DMS153 treated with DMSO at 0.1 percent for 48 hours (cell line): Measurements from ENCODE around the gene SCGB2A2.

ENCODE experiments used
- DNase-seq: peaks from one replicate; lab custom pipeline; 2025; ENCODE audit not compliant: unreplicated experiment; lab: John Stamatoyannopoulos, UW

Gene SCGB2A2

GRCh38 chr11:62269654-62270278 lies at the start of gene SCGB2A2:
SCGB2A2 (plus strand) TSS chr11:62270158; CDS start chr11:62270217, 59 bp downstream.
- no peak for DNase-seq

GRCh38 chr11:62221498-62221897 lies 48.5 kb upstream of the SCGB2A2 start:
- no peak for DNase-seq

- no peak for DNase-seq
Observed at GRCh38 chr11:62223095-62223494, 46.9 kb upstream of the SCGB2A2 start.

DNA sequence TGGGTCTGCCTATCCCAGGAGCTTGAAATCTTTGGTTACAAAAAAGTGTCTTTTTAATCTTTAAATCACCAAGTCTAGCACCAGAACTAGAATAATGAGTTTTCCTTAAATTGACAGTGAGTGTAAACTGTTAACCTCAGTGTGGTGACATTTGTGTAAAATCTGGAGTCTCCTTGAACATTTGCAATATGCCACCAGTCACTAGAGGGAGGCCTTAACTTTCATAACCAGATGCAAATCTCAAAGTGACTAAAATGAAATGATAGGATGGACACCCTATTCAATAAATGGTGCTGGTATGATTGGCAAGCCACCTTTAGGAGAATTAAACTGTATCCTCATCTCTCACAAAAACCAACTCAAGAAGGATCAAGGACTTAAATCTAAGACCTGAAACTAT lies 36.2 kb upstream of the SCGB2A2 start:
- no peak for DNase-seq

DNA sequence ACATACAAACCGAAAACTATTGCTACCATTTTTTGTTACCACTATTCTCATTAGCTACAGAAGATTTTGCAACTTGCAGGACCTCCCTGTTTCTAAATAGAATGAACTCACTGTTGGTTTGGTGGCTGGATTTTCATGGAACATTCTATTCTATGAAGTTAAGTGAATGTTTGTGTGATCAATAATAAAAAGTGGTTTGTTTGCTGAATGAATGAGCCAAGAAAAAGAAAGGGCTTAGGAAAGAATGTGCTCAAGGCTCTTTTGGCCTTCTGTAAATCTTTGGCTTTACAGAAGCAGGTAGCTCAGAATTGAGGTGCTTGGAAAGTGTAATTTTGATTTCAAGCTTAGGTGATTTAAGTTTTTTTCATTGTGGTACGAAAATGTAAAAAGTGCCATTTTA lies 33.8 kb upstream of the SCGB2A2 start:
- no peak for DNase-seq

GRCh38 chr11:62237499-62237898 lies 32.5 kb upstream of the SCGB2A2 start:
- no peak for DNase-seq

GRCh38 chr11:62238151-62238550 lies 31.8 kb upstream of the SCGB2A2 start:
- no peak for DNase-seq

- DNase-seq: no peak
Observed at GRCh38 chr11:62241095-62241494, 28.9 kb upstream of the SCGB2A2 start.

DNA sequence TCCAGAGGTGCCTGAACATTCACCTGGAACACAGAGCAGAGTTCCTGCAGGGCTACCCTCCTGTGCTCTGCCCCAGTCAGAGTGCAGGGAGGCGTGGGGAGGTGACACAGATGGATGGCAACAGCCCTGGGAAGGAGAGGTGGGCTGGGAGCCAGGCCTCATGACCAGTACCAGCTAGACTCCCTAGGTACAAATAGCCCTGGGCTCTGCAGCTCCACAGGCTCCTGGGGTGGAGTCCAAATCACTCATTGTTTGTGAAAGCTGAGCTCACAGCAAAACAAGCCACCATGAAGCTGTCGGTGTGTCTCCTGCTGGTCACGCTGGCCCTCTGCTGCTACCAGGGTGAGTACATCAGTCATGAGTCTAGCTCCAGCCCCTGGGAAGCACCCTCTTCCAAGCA lies 27.9 kb upstream of the SCGB2A2 start, which contains the start of gene SCGB1D2:
Gene SCGB1D2, plus strand, starts transcription at position 219 of the 400 bp plus-strand sequence. Its CDS starts 69 bp downstream, at position 288.
- peak; percentile 52 for DNase-seq

GRCh38 chr11:62245271-62245753 lies 24.6 kb upstream of the SCGB2A2 start:
- DNase-seq: no peak

DNA sequence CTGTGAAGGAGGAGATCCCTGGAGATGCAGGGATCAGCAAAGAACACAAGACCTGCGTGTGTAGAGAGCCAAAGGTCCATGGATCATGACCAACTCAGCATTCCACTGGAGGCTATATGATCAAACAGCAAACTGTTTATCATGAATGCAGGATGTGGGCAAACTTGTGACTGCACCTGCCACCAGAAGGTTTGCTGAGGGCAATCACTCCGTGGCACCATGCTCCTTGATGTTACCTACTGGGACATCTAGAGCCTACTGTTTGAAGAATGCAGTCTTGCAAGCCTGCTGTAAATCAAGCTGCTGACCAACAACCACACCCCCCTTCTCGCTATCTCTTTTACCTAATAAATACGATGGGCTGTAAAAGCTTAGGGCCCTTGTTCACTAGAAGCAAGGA lies 18.3 kb upstream of the SCGB2A2 start:
- no peak for DNase-seq

- DNase-seq: no peak
Observed at GRCh38 chr11:62253999-62254542, 15.9 kb upstream of the SCGB2A2 start.

GRCh38 chr11:62256281-62256680 lies 13.7 kb upstream of the SCGB2A2 start:
- DNase-seq: no peak

DNA sequence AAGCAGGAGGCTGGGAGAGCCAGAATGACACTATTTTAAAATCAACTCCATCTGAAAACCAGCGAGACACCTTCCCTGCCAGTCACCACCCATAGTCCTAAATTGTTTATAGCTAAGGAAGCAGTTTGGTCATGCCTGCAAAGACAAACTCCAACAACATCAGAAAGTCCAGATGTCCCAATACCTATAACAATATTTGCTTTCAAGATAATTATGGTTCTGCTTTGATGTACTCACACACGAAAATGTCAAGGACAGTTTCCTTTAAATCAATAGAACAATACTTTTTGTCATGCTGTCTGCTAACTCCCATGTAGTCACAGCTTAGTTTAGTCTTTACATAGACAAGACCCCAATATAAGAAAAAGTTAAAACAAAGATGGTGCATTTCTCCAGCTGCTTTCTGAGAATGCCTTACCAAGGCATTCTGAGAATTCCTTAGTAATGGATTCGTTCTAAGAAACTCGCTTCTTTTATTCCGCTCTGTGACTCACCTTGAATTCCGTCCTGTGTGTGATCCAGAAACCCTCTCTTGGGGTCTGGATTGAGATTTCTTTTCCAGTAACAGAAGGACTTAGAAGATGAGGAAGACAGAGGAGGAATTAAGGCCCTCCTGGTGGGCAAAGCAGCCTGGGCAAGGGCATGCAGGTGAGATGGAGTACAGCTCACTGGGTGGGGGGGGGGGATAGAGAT lies 9.6 kb upstream of the SCGB2A2 start:
- no peak for DNase-seq

DNA sequence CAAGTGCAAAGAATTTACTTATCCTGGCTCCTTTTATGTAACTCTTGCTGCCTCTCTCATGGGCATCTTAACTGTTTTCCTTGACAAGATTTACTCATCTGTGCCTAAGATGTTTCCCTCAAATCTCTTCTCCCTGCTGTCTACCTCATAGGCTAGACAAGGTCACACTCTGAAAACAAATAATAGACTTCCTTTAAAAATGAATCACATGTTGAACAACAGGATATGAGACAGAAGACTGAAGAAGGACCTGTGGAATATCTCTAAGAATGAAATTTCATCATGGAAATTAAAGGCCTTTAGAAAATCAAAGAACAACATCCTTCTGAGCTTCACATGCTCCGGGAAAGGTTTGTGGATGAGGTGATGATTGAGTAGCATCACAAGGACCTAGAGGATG lies 6.0 kb upstream of the SCGB2A2 start:
- DNase-seq: no peak

DNA sequence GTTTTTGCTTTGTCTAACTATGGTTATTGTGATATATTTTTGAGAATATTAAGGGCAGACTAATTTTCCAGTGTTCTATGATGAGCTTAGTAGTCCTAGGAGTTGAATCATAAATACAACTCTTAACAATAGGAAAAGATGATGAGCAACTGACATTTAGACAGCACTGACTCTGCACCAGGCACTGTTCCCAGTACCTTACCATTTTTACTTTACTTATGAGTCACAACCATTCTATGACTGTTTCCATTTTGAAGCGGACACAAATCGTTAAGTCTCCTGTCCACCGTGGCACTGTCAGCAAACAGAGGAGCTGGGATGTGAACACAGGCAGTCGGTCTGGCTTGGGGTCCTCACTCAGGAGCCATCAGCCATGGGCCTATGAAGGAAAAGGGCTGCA lies 3.4 kb upstream of the SCGB2A2 start:
- no peak for DNase-seq

DNA sequence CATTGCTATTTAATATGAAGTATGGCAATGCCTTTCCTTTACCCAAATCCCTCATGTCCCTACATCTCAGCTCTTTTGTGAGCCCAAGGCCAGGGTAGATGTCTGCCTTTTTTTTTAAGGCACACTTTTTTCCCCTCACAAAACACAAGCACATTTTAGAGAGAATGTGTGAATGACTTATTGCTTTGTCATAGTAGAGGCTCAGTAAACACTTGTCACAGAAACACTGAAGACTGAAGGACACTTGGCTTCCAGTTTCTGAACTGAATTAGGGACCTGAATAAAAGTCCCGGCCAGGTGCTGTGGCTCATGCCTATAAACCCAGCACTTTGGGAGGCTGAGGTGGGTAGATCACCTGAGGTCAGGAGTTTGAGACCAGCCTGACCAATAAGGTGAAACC lies 2.9 kb upstream of the SCGB2A2 start:
- DNase-seq: no peak

DNA sequence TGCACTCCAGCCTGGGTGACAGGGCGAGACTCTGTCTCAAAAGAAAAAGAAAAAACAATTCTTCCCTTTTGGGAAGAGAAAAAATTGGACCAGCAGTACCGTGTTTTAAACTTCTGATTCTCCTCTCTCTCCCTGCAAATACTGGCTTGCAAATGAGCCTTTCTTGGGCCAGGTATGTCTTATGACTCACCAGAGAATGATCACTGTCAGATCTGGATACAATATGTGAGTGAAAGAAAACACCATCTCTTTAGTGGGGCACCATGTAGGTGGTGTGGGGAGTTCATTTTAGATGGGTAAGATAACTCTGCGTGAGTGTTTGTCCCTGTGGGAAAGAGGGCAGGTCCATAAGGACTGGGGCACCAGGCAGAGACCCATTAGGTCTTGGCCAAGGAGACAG lies 2.4 kb upstream of the SCGB2A2 start:
- DNase-seq: no peak

GRCh38 chr11:62273284-62273683 lies 3.3 kb downstream of the SCGB2A2 start:
- DNase-seq: no peak

GRCh38 chr11:62273789-62274275 lies 3.9 kb downstream of the SCGB2A2 start:
- no peak for DNase-seq

- no peak for DNase-seq
Observed at GRCh38 chr11:62280452-62280851, 10.5 kb downstream of the SCGB2A2 start.

DNA sequence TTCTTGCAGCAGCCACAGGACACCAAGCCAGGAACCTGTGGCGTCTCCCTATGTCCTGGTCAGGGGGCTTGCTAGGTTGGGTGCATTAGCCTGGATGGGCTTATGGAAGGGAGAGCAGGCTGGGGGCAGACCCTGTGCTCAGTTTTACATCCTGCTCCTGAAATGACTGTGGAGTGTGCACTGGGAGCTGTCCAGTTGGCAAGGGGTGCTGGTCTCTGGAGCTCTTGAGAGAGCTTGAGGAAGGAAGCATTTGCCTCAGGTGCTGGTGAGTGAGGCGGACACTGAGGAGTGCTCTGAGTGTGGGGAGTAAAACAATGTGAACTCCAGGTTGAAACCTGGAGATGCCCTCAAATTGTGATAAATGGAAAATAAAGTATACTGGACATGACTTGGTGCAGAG lies 25.5 kb downstream of the SCGB2A2 start:
- no peak for DNase-seq
